ENCODE data around the gene TOB2. TPM values are rescaled to one million over a fixed set of nuclear protein-coding genes. Genes with fewer than 3 reads are reported as not detected.

The TOB2 gene
- total and polyA plus RNA-seq, 2 experiments from 2014 or later: 29.6 to 35.7 TPM

- in situ Hi-C loops (cut with MboI): no loop called here
- Histone ChIP-seq H3F3A (ENCODE audit: insufficient read depth) (no peaks in the 10 kb centered on the region), H3K27me3 (replicated peaks; ENCODE audit: insufficient read depth) (no peaks in the 10 kb centered on the region), H3K4me2 (ENCODE audit: unreplicated experiment) (no peak overlapping the region), H4K20me1 (ENCODE audit: insufficient read depth) (no peaks in the 10 kb centered on the region), H3K4me3 (no peak overlapping the region), H3K9me2 (ENCODE audit: insufficient read depth) (no peaks in the 10 kb centered on the region), H3K27ac (no peak overlapping the region), H3K9ac (no peak overlapping the region), H3K4me1 (ENCODE audit: insufficient read depth) (peaks cover 13% of the 10 kb centered on the region), H3K36me3 (ENCODE audit: low read depth) (no peaks in the 10 kb centered on the region), H3K79me2 (ENCODE audit: insufficient read depth) (peaks cover 9% of the 10 kb centered on the region), H3K9me3 (ENCODE audit: low read depth) (no peaks in the 10 kb centered on the region), H2AFZ (no peak overlapping the region)
- no peak for DNase-seq
- 70 to 82% methylated on average over 4 to 7 of the region's 7 CpGs for WGBS, 2 experiments (ENCODE audit: low coverage in 1 of 2, low lambda C conversion rate in 2 of 2, missing lambda C conversion rate in 2 of 2)
- no peak for TF ChIP-seq EZH2 (IDR thresholded peaks at IDR 0.05; ENCODE audit: insufficient read depth, poor library complexity, severe bottlenecking)
- TF ChIP-seq EZH2phosphoT487 (IDR thresholded peaks at IDR 0.05; ENCODE audit: insufficient read depth, low read depth): no peak
Observed at GRCh38 chr22:41410311-41410751, 36.3 kb downstream of the TOB2 start.

GRCh38 chr22:41408665-41409064 lies 37.9 kb downstream of the TOB2 start:
- DNase-seq: no peak
- 90 to 93% methylated on average over 8 of the region's 8 CpGs for WGBS, 2 experiments (ENCODE audit: low coverage in 1 of 2, low lambda C conversion rate in 2 of 2, missing lambda C conversion rate in 2 of 2)
- Histone ChIP-seq H3K4me2 (ENCODE audit: unreplicated experiment) (no peak overlapping the region), H3K4me1 (ENCODE audit: insufficient read depth) (peaks cover 8% of the 10 kb centered on the region), H3F3A (ENCODE audit: insufficient read depth) (no peaks in the 10 kb centered on the region), H3K9ac (no peak overlapping the region), H3K36me3 (ENCODE audit: low read depth) (no peaks in the 10 kb centered on the region), H3K9me2 (ENCODE audit: insufficient read depth) (no peaks in the 10 kb centered on the region), H3K79me2 (ENCODE audit: insufficient read depth) (peaks cover 4% of the 10 kb centered on the region; the same call in 1 of the 2 replicates), H3K4me3 (no peak overlapping the region), H3K27me3 (replicated peaks; ENCODE audit: insufficient read depth) (no peaks in the 10 kb centered on the region), H2AFZ (no peak overlapping the region), H3K27ac (no peak overlapping the region), H4K20me1 (ENCODE audit: insufficient read depth) (no peaks in the 10 kb centered on the region), H3K9me3 (ENCODE audit: low read depth) (no peaks in the 10 kb centered on the region)
- no peak for TF ChIP-seq EZH2 (IDR thresholded peaks at IDR 0.05; ENCODE audit: insufficient read depth, poor library complexity, severe bottlenecking)
- TF ChIP-seq EZH2phosphoT487 (IDR thresholded peaks at IDR 0.05; ENCODE audit: insufficient read depth, low read depth): no peak
- in situ Hi-C loops (cut with MboI): loop anchor here (10.0 kb wide), 1 partner anchor 106 kb away; no protein-coding TSS in a partner anchor

GRCh38 chr22:41407433-41407832 lies 39.2 kb downstream of the TOB2 start:
- no peaks in the 10 kb centered on the region for H3K9me3 ChIP-seq (ENCODE audit: low read depth)
- TF ChIP-seq EZH2 (IDR thresholded peaks at IDR 0.05; ENCODE audit: insufficient read depth, poor library complexity, severe bottlenecking) (no peak), EZH2phosphoT487 (IDR thresholded peaks at IDR 0.05; ENCODE audit: insufficient read depth, low read depth) (no peak)
- H3F3A ChIP-seq (ENCODE audit: insufficient read depth): no peaks in the 10 kb centered on the region
- no peaks in the 10 kb centered on the region for H3K9me2 ChIP-seq (ENCODE audit: insufficient read depth)
- H3K36me3 ChIP-seq (ENCODE audit: low read depth): no peaks in the 10 kb centered on the region
- no peaks in the 10 kb centered on the region for H3K79me2 ChIP-seq (ENCODE audit: insufficient read depth)
- no peaks in the 10 kb centered on the region for H4K20me1 ChIP-seq (ENCODE audit: insufficient read depth)
- H3K27me3 ChIP-seq (replicated peaks; ENCODE audit: insufficient read depth): no peaks in the 10 kb centered on the region
- peaks cover 4% of the 10 kb centered on the region for H3K4me1 ChIP-seq (ENCODE audit: insufficient read depth)
- H3K9ac ChIP-seq: no peak overlapping the region
- no peak overlapping the region for H3K4me3 ChIP-seq
- H3K4me2 ChIP-seq (ENCODE audit: unreplicated experiment): no peak overlapping the region
- H2AFZ ChIP-seq: no peak overlapping the region
- no peak for DNase-seq
- in situ Hi-C loops (cut with MboI): loop anchor here (10.0 kb wide), 1 partner anchor 107 kb away; no protein-coding TSS in a partner anchor
- H3K27ac ChIP-seq: no peak overlapping the region
- WGBS, 2 experiments (ENCODE audit: low coverage in 1 of 2, low lambda C conversion rate in 2 of 2, missing lambda C conversion rate in 2 of 2): 57 to 69% methylated on average over 3 of the region's 3 CpGs

GRCh38 chr22:41406410-41406809 lies 40.2 kb downstream of the TOB2 start:
- Histone ChIP-seq H3K9me3 (ENCODE audit: low read depth) (no peaks in the 10 kb centered on the region), H3K4me2 (ENCODE audit: unreplicated experiment) (no peak overlapping the region), H3K4me1 (ENCODE audit: insufficient read depth) (peaks cover 12% of the 10 kb centered on the region), H3F3A (ENCODE audit: insufficient read depth) (no peaks in the 10 kb centered on the region), H3K9ac (no peak overlapping the region), H3K79me2 (ENCODE audit: insufficient read depth) (no peaks in the 10 kb centered on the region), H2AFZ (no peak overlapping the region), H4K20me1 (ENCODE audit: insufficient read depth) (no peaks in the 10 kb centered on the region), H3K36me3 (ENCODE audit: low read depth) (no peaks in the 10 kb centered on the region), H3K9me2 (ENCODE audit: insufficient read depth) (no peaks in the 10 kb centered on the region), H3K27ac (no peak overlapping the region), H3K4me3 (no peak overlapping the region), H3K27me3 (replicated peaks; ENCODE audit: insufficient read depth) (no peaks in the 10 kb centered on the region)
- TF ChIP-seq EZH2 (IDR thresholded peaks at IDR 0.05; ENCODE audit: insufficient read depth, poor library complexity, severe bottlenecking) (no peak), EZH2phosphoT487 (IDR thresholded peaks at IDR 0.05; ENCODE audit: insufficient read depth, low read depth) (no peak)
- in situ Hi-C loops (cut with MboI): loop anchor here (10.0 kb wide), 1 partner anchor 108 kb away; no protein-coding TSS in a partner anchor
- DNase-seq: no peak

GRCh38 chr22:41405588-41405987 lies 41.0 kb downstream of the TOB2 start:
- Histone ChIP-seq H3K9me2 (ENCODE audit: insufficient read depth) (no peaks in the 10 kb centered on the region), H3K4me3 (no peak overlapping the region), H3F3A (ENCODE audit: insufficient read depth) (no peaks in the 10 kb centered on the region), H4K20me1 (ENCODE audit: insufficient read depth) (no peaks in the 10 kb centered on the region), H3K9me3 (ENCODE audit: low read depth) (no peaks in the 10 kb centered on the region), H3K9ac (no peak overlapping the region), H2AFZ (no peak overlapping the region), H3K36me3 (ENCODE audit: low read depth) (no peaks in the 10 kb centered on the region), H3K4me1 (ENCODE audit: insufficient read depth) (peaks cover 12% of the 10 kb centered on the region), H3K79me2 (ENCODE audit: insufficient read depth) (no peaks in the 10 kb centered on the region), H3K4me2 (ENCODE audit: unreplicated experiment) (no peak overlapping the region), H3K27me3 (replicated peaks; ENCODE audit: insufficient read depth) (no peaks in the 10 kb centered on the region), H3K27ac (no peak overlapping the region)
- in situ Hi-C loops (cut with MboI): loop anchor here (10.0 kb wide), 1 partner anchor 109 kb away; no protein-coding TSS in a partner anchor
- DNase-seq: no peak
- WGBS, 2 experiments (ENCODE audit: low coverage in 1 of 2, low lambda C conversion rate in 2 of 2, missing lambda C conversion rate in 2 of 2): 94 to 97% methylated on average over 7 to 8 of the region's 8 CpGs
- TF ChIP-seq EZH2phosphoT487 (IDR thresholded peaks at IDR 0.05; ENCODE audit: insufficient read depth, low read depth) (no peak), EZH2 (IDR thresholded peaks at IDR 0.05; ENCODE audit: insufficient read depth, poor library complexity, severe bottlenecking) (no peak)

Data from GM23248 (cell line).